HCT116 (cell line): ENCODE data around the gene MCM9. TPM values are rescaled to one million over a fixed set of nuclear protein-coding genes. Genes with fewer than 3 reads are reported as not detected.

Experiments used
- ATAC-seq: fragments of 200-7000 bp; cut with Tn5 transposase; 2 replicates; pipeline ENCODE4 v1.9.1; 2020; ENCODE audit warnings: mild to moderate bottlenecking, moderate library complexity
- BruUV-seq: library from RNA; stranded (reverse); fragments of 400-500 nt; replicated peaks from 2 replicates; lab custom pipeline; 2021; lab: Mats Ljungman, UMichigan
- CTCF ChIA-PET: fragments of 300-600 bp; sonication (Branson Sonifier 250); formaldehyde crosslinking; loops from one replicate; lab custom pipeline; 2021; ENCODE audit warnings: antibody characterized with exemption; lab: Charles Lee
- POLR2A ChIA-PET: fragments of 300-600, 350-600 bp; sonication (Branson Sonifier 250); formaldehyde crosslinking; loops from one replicate; lab custom pipeline; 2021; ENCODE audit warnings: antibody characterized with exemption; lab: Charles Lee
- RAD21 ChIA-PET, 2 experiments: fragments of 300-600 bp; sonication (Branson Sonifier 250); formaldehyde crosslinking; loops; one replicate each; lab custom pipeline; 2023; ENCODE audit warnings: low total read pairs in 2 of 2; ENCODE audit not compliant: uncharacterized antibody in 2 of 2, unreplicated experiment in 2 of 2, low non-redundant PET in 1 of 2; lab: Charles Lee
- DNase-seq: peaks from one replicate; pipeline ENCODE4 v3.0.0-alpha.2; 2010; ENCODE audit warnings: low read depth, low spot score
- H2AFZ ChIP-seq: fragments of 200-600 bp; shearing (Covaris generic), sonication (generic); 2 replicates; pipeline ENCODE4 v1.6.1; 2017; ENCODE audit warnings: low read depth, mixed run types, mixed read lengths, antibody characterized with exemption, low read length; ENCODE audit not compliant: poor library complexity, severe bottlenecking
- H3K27ac ChIP-seq: 2 replicates; pipeline ENCODE4 v1.5.1; 2012; ENCODE audit warnings: low read depth, low read length
- H3K27me3 ChIP-seq: fragments of 200-600 bp; sonication (generic); 2 replicates; pipeline ENCODE4 v1.6.1; 2016; ENCODE audit warnings: mixed run types, low read length, mixed read lengths; ENCODE audit not compliant: insufficient read depth
- H3K36me3 ChIP-seq, 2 experiments: fragments of 200-500 bp in 1 of 2; fragments of 200-600 bp in 1 of 2; sonication (Bioruptor generic) in 1 of 2; sonication (generic) in 1 of 2; 2 replicates each; pipeline versions ENCODE4 v1.5.1 to v1.6.1; 2014 to 2016; ENCODE audit warnings: low read length in 2 of 2, inconsistent platforms in 1 of 2, mixed read lengths in 1 of 2, mixed run types in 1 of 2; ENCODE audit not compliant: insufficient read depth in 2 of 2, control insufficient read depth in 1 of 2
- H3K4me1 ChIP-seq, 2 experiments: fragments of 200-600 bp in 1 of 2; sonication (generic) in 1 of 2; 2 replicates each; pipeline versions ENCODE4 v1.5.1 to v1.6.1; 2012 to 2017; ENCODE audit warnings: low read length in 2 of 2, inconsistent platforms in 1 of 2, mild to moderate bottlenecking in 1 of 2, mixed read lengths in 1 of 2, mixed run types in 1 of 2, moderate library complexity in 1 of 2; ENCODE audit not compliant: insufficient read depth in 2 of 2, control insufficient read depth in 1 of 2
- H3K4me2 ChIP-seq: fragments of 200-600 bp; sonication (generic); 2 replicates; pipeline ENCODE4 v1.6.1; 2017; ENCODE audit warnings: mixed run types, low read length, mixed read lengths
- H3K4me3 ChIP-seq, 2 experiments: fragments of 200-600 bp in 1 of 2; sonication (generic) in 1 of 2; replicated peaks in 1 of 2; 2 replicates each; pipeline ENCODE4 v1.5.1; 2011 to 2016; ENCODE audit warnings: low read length in 2 of 2, control low read depth in 1 of 2, low read depth in 1 of 2, mild to moderate bottlenecking in 1 of 2, mixed read lengths in 1 of 2, mixed run types in 1 of 2
- H3K79me2 ChIP-seq: fragments of 200-600 bp; sonication (generic); 2 replicates; pipeline ENCODE4 v1.6.1; 2017; ENCODE audit warnings: mild to moderate bottlenecking, mixed run types, low read length, moderate library complexity, mixed read lengths; ENCODE audit not compliant: insufficient read depth
- H3K9ac ChIP-seq: fragments of 200-600 bp; sonication (generic); 2 replicates; pipeline ENCODE4 v1.6.1; 2016; ENCODE audit warnings: low read length, mixed read lengths
- H3K9me2 ChIP-seq: fragments of 200-600 bp; sonication (generic), shearing (Covaris generic); 2 replicates; pipeline ENCODE4 v1.6.1; 2017; ENCODE audit warnings: mixed run types, mild to moderate bottlenecking, moderate library complexity; ENCODE audit not compliant: insufficient read depth
- H3K9me3 ChIP-seq, 2 experiments: fragments of 200-500 bp in 1 of 2; fragments of 200-600 bp in 1 of 2; sonication (Bioruptor generic) in 1 of 2; sonication (generic) in 1 of 2; 2 replicates each; pipeline ENCODE4 v1.6.1; 2014 to 2017; ENCODE audit warnings: low read length in 2 of 2, mixed read lengths in 2 of 2, inconsistent platforms in 1 of 2, low read depth in 1 of 2, mild to moderate bottlenecking in 1 of 2, mixed run types in 1 of 2, moderate library complexity in 1 of 2; ENCODE audit not compliant: control insufficient read depth in 1 of 2, insufficient read depth in 1 of 2
- H4K20me1 ChIP-seq: fragments of 200-600 bp; sonication (generic), shearing (Covaris generic); 2 replicates; pipeline ENCODE4 v1.6.1; 2017; ENCODE audit warnings: mixed run types, mild to moderate bottlenecking, moderate library complexity; ENCODE audit not compliant: insufficient read depth
- ATF3 ChIP-seq: IDR thresholded peaks from 2 replicates; pipeline ENCODE4 v1.6.1; 2012
- CBX3 ChIP-seq: IDR thresholded peaks from 2 replicates; pipeline ENCODE4 v1.6.1; 2012; ENCODE audit warnings: low read depth
- CTCF ChIP-seq, 3 experiments: fragments of 200-600 bp in 1 of 3; sonication (generic) in 1 of 3; IDR thresholded peaks in 2 of 3; conservative IDR thresholded peaks in 1 of 3; 2 replicates each; pipeline ENCODE4 v1.5.1; 2012 to 2017; ENCODE audit warnings: low read depth in 2 of 3, low read length in 2 of 3, antibody characterized with exemption in 1 of 3, borderline replicate concordance in 1 of 3, control low read depth in 1 of 3, mild to moderate bottlenecking in 1 of 3, mixed read lengths in 1 of 3, mixed run types in 1 of 3, moderate library complexity in 1 of 3; ENCODE audit not compliant: insufficient read depth in 1 of 3
- EGR1 ChIP-seq: IDR thresholded peaks from 2 replicates; pipeline ENCODE4 v1.6.1; 2012; ENCODE audit warnings: low read depth
- ELF1 ChIP-seq: IDR thresholded peaks from 2 replicates; pipeline ENCODE4 v1.6.1; 2012; ENCODE audit warnings: low read depth, borderline replicate concordance
- EZH2phosphoT487 ChIP-seq: fragments of 200-600 bp; IDR thresholded peaks from 2 replicates; pipeline ENCODE4 v1.6.1; 2018; ENCODE audit warnings: antibody characterized with exemption, borderline replicate concordance
- FOSL1 ChIP-seq: IDR thresholded peaks from 2 replicates; pipeline ENCODE4 v1.6.1; 2012; ENCODE audit warnings: low read depth
- JUND ChIP-seq: IDR thresholded peaks from 2 replicates; pipeline ENCODE4 v1.6.1; 2012
- MAX ChIP-seq: IDR thresholded peaks from 2 replicates; pipeline ENCODE4 v1.6.1; 2012
- POLR2A ChIP-seq: IDR thresholded peaks from 2 replicates; pipeline ENCODE4 v1.7.0; 2011; ENCODE audit warnings: borderline replicate concordance; ENCODE audit not compliant: insufficient read depth, insufficient read length; ENCODE audit errors: extremely low read depth
- RAD21 ChIP-seq: IDR thresholded peaks from 2 replicates; pipeline ENCODE4 v1.6.1; 2012; ENCODE audit warnings: low read depth, mild to moderate bottlenecking
- REST ChIP-seq: IDR thresholded peaks from 2 replicates; pipeline ENCODE4 v1.6.1; 2012; ENCODE audit warnings: low read depth
- SIN3A ChIP-seq: IDR thresholded peaks from 2 replicates; pipeline ENCODE4 v1.6.1; 2012; ENCODE audit warnings: low read depth
- SP1 ChIP-seq: IDR thresholded peaks from 2 replicates; pipeline ENCODE4 v1.6.1; 2012; ENCODE audit warnings: low read depth
- SRF ChIP-seq: IDR thresholded peaks from 2 replicates; pipeline ENCODE4 v1.6.1; 2012; ENCODE audit warnings: low read depth
- TCF7L2 ChIP-seq: IDR thresholded peaks from 2 replicates; pipeline ENCODE4 v1.7.0; 2011; ENCODE audit warnings: borderline replicate concordance, inconsistent platforms; ENCODE audit not compliant: insufficient read depth, insufficient read length; ENCODE audit errors: extremely low read depth
- YY1 ChIP-seq: IDR thresholded peaks from 2 replicates; pipeline ENCODE4 v1.6.1; 2011; ENCODE audit warnings: low read length, low read depth, moderate library complexity, mild to moderate bottlenecking; ENCODE audit not compliant: insufficient replicate concordance; ENCODE audit errors: extremely low read depth
- ZBTB33 ChIP-seq: IDR thresholded peaks from 2 replicates; pipeline ENCODE4 v1.6.1; 2011; ENCODE audit warnings: mild to moderate bottlenecking, low read length, moderate library complexity; ENCODE audit not compliant: insufficient replicate concordance; ENCODE audit errors: extremely low read depth
- ZFX ChIP-seq: fragments of 450-650 bp; IDR thresholded peaks from 2 replicates; pipeline ENCODE4 v1.6.1; 2017
- ZNF274 ChIP-seq: fragments of 200-500 bp; sonication (Bioruptor generic); IDR thresholded peaks from 2 replicates; pipeline ENCODE4 v1.6.1; 2014; ENCODE audit warnings: mild to moderate bottlenecking, low read depth, low read length, inconsistent platforms
- intact Hi-C: fragments of 100-400 bp; cut with micrococcal nuclease; formaldehyde crosslinking; loops from 2 replicates; pipeline ENCODE4 v1.10.0; 2022
- total RNA-seq: library from RNA; stranded (reverse); gene quantifications from one replicate; pipeline ENCODE4 v1.2.1, GENCODE V29; 2021; ENCODE audit not compliant: unreplicated experiment

MCM9 gene
- total RNA-seq, 1 experiment from 2014 or later: 13.6 TPM

- Histone ChIP-seq H3K27ac (no peak overlapping the region), H4K20me1 (no peaks in the 10 kb centered on the region), H3K27me3 (no peaks in the 10 kb centered on the region), H3K79me2 (no peaks in the 10 kb centered on the region), H3K4me3 (no peak overlapping the region), H3K36me3 (no peaks in the 10 kb centered on the region), H3K4me1 (no peaks in the 10 kb centered on the region), H3K4me2 (no peak overlapping the region), H3K9me2 (no peaks in the 10 kb centered on the region), H2AFZ (no peak overlapping the region), H3K9me3 (no peaks in the 10 kb centered on the region), H3K9ac (no peak overlapping the region)
- no TSS peak for BruUV-seq
- intact Hi-C loops: loop anchor here (1.0 kb wide), 1 partner anchor 41 kb away; no protein-coding TSS in a partner anchor
- POLR2A ChIA-PET: no interaction called here
- ATAC-seq (no peak), DNase-seq (no peak)
- TF ChIP-seq JUND (no peak), ZNF274 (no peak), SRF (no peak), CBX3 (no peak), YY1 (no peak), CTCF (IDR thresholded peaks at IDR 0.05 in 2 of 3, conservative IDR thresholded peaks at IDR 0.05 in 1 of 3; ENCODE audit: borderline replicate concordance in 1 of 3, insufficient read depth in 1 of 3, low read depth in 2 of 3, low read length in 2 of 3) (no peak), REST (no peak), FOSL1 (no peak), SIN3A (no peak), TCF7L2 (no peak), ZFX (no peak), MAX (no peak), ATF3 (no peak), ELF1 (no peak), POLR2A (no peak), SP1 (no peak), EGR1 (no peak), RAD21 (no peak), EZH2phosphoT487 (no peak), ZBTB33 (no peak)
- CTCF ChIA-PET: no interaction called here
- RAD21 ChIA-PET: no interaction called here
These were observed 150.3 kb downstream of the MCM9 start for GRCh38 chr6:118784641-118785164.
